Activated CD8-positive, alpha-beta memory T cell treated with anti-CD3 and anti-CD28 coated beads for 36 hours (primary cell): ENCODE data around the gene OLR1. TPM values are rescaled to one million over a fixed set of nuclear protein-coding genes. Genes with fewer than 3 reads are reported as not detected.
"Not testable (repeated sequence)": the region's sequence is repeated elsewhere in the genome, so short reads cannot be mapped to it uniquely, and the experiment has no call there.

ENCODE experiments used
- CTCF ChIA-PET: fragments of 350-600 bp; sonication (Branson Sonifier 250); formaldehyde crosslinking; loops from one replicate; lab custom pipeline; 2021; ENCODE audit warnings: antibody characterized with exemption; lab: Charles Lee
- POLR2A ChIA-PET: fragments of 350-600 bp; sonication (Branson Sonifier 250); formaldehyde crosslinking; loops from one replicate; lab custom pipeline; 2021; ENCODE audit warnings: antibody characterized with exemption; lab: Charles Lee
- total RNA-seq, 2 experiments: library from RNA; stranded (reverse); gene quantifications; one replicate each; pipeline ENCODE4 v1.2.3, GENCODE V29; 2021

OLR1 gene
- not detected for total RNA-seq

GRCh38 chr12:10171973-10172728 is at the start of gene OLR1:
Gene OLR1, minus strand, starts transcription at chr12:10172132. Its CDS starts 55 bp downstream, at chr12:10172077.
- ChIA-PET POLR2A (no interaction called here), CTCF (interaction anchor here (1.0 kb wide), 1 partner anchor 19 kb away, joined by 3 read pairs; no protein-coding TSS in a partner anchor)

- CTCF ChIA-PET: no interaction called here
- POLR2A ChIA-PET: no interaction called here
Observed at GRCh38 chr12:10220398-10221077, 48.6 kb upstream of the OLR1 start.

- ChIA-PET POLR2A (interaction anchor here (0.7 kb wide), 1 partner anchor 1530 kb away, joined by 3 read pairs; no protein-coding TSS in a partner anchor), CTCF (no interaction called here)
Observed at GRCh38 chr12:10218021-10218420, 46.1 kb upstream of the OLR1 start.

- POLR2A ChIA-PET: interaction anchor here (0.6 kb wide), 1 partner anchor 329 kb away, joined by 4 read pairs; no protein-coding TSS in a partner anchor
- CTCF ChIA-PET: interaction anchor here (1.2 kb wide), 1 partner anchor 20 kb away, joined by 3 read pairs; no protein-coding TSS in a partner anchor
Observed at GRCh38 chr12:10215946-10216345, 44.0 kb upstream of the OLR1 start.

GRCh38 chr12:10215436-10215835 is 43.5 kb upstream of the OLR1 start:
- ChIA-PET POLR2A (no interaction called here), CTCF (interaction anchor here (1.5 kb wide), 1 partner anchor 20 kb away, joined by 5 read pairs; no protein-coding TSS in a partner anchor)

- ChIA-PET POLR2A (interaction anchor here (0.8 kb wide), 1 partner anchor 13 kb away, joined by 3 read pairs; no protein-coding TSS in a partner anchor), CTCF (interaction anchor here (1.5 kb wide), 1 partner anchor 21 kb away, joined by 5 read pairs; no protein-coding TSS in a partner anchor)
Observed at GRCh38 chr12:10214895-10215267, 42.9 kb upstream of the OLR1 start.

GRCh38 chr12:10214136-10214894 is 42.4 kb upstream of the OLR1 start:
- ChIA-PET CTCF (interaction anchor here (0.7 to 1.5 kb wide), 3 partner anchors 21 to 183 kb away, joined by 3 to 5 read pairs (median 4); no protein-coding TSS in a partner anchor), POLR2A (interaction anchor here (0.8 to 0.9 kb wide), 3 partner anchors 13 to 171 kb away, joined by 3 to 6 read pairs (median 3); no protein-coding TSS in a partner anchor)

GRCh38 chr12:10213168-10214135 is 41.5 kb upstream of the OLR1 start:
- ChIA-PET POLR2A (interaction anchor here (0.8 to 1.1 kb wide), 3 partner anchors 93 to 453 kb away, joined by 3 to 6 read pairs (median 5); partner anchors contain the start of gene CD69), CTCF (interaction anchor here (0.7 to 0.9 kb wide), 3 partner anchors 125 to 184 kb away, joined by 3 to 4 read pairs (median 4); no protein-coding TSS in a partner anchor)

GRCh38 chr12:10212739-10213131 is 40.8 kb upstream of the OLR1 start, which contains the start of gene GABARAPL1:
Gene GABARAPL1, plus strand, starts transcription at chr12:10212877. Its CDS starts 253 bp downstream, at chr12:10213130.
- POLR2A ChIA-PET: interaction anchor here (0.8 to 1.4 kb wide), 3 partner anchors 15 to 452 kb away, joined by 3 to 5 read pairs (median 3); partner anchors contain the start of gene CD69
- CTCF ChIA-PET: interaction anchor here (0.9 kb wide), 1 partner anchor 161 kb away, joined by 4 read pairs; no protein-coding TSS in a partner anchor

GRCh38 chr12:10211940-10212738 is 40.2 kb upstream of the OLR1 start:
- CTCF ChIA-PET: no interaction called here

GRCh38 chr12:10211101-10211939 is 39.4 kb upstream of the OLR1 start:
- CTCF ChIA-PET: no interaction called here
- POLR2A ChIA-PET: interaction anchor here (1.4 kb wide), 1 partner anchor 179 kb away, joined by 3 read pairs; no protein-coding TSS in a partner anchor

More at GRCh38 chr12:10211940-10212738, 40.2 kb upstream of the OLR1 start:
- POLR2A ChIA-PET: interaction anchor here (0.6 to 1.4 kb wide), 4 partner anchors 15 to 451 kb away, joined by 3 to 7 read pairs (median 4); partner anchors contain the start of gene CD69

- POLR2A ChIA-PET: no interaction called here
- CTCF ChIA-PET: no interaction called here
Observed at GRCh38 chr12:10210225-10210624, 38.3 kb upstream of the OLR1 start.

- ChIA-PET CTCF (no interaction called here), POLR2A (interaction anchor here (0.6 kb wide), 1 partner anchor 311 kb away, joined by 4 read pairs; no protein-coding TSS in a partner anchor)
Observed at GRCh38 chr12:10207136-10207535, 35.2 kb upstream of the OLR1 start.

- ChIA-PET POLR2A (no interaction called here), CTCF (no interaction called here)
Observed at GRCh38 chr12:10205220-10205807, 33.4 kb upstream of the OLR1 start.

- POLR2A ChIA-PET, CTCF ChIA-PET: not testable (repeated sequence)
Observed at GRCh38 chr12:10204495-10204894, 32.6 kb upstream of the OLR1 start.
